Naive thymus-derived CD8-positive, alpha-beta T cell (primary cell): ENCODE data around the gene TEX54. TPM values are rescaled to one million over a fixed set of nuclear protein-coding genes. Genes with fewer than 3 reads are reported as not detected.

Source experiments
- ATAC-seq, 2 donors: fragments of 150-1000 bp; cut with Tn5 transposase in 1 of 2; sonication (Bioruptor Pico), chemical (Tn5 transposase) in 1 of 2; 1 replicate in 1 of 2; 2 replicates in 1 of 2; pipeline ENCODE4 v1.10.0; 2021; ENCODE audit warnings: mild to moderate bottlenecking in 2 of 2, moderate library complexity in 2 of 2
- POLR2A ChIA-PET: fragments of 350-600 bp; sonication (Branson Sonifier 250); formaldehyde crosslinking; loops from one replicate; lab custom pipeline; 2021; ENCODE audit warnings: antibody characterized with exemption; lab: Charles Lee
- DNase-seq, 10 donors: peaks; one replicate each; pipeline versions ENCODE4 v3.0.0 to v3.0.0-alpha.2; 2020 to 2022
- H3K27ac Mint-ChIP-seq, 10 donors: one replicate each; pipeline ENCODE4 v1.8.0; 2020 to 2022; ENCODE audit warnings: mild to moderate bottlenecking in 10 of 10, mixed read lengths in 10 of 10, moderate library complexity in 4 of 10, inconsistent platforms in 1 of 10
- H3K27me3 Mint-ChIP-seq, 5 donors: one replicate each; pipeline ENCODE4 v1.8.0; 2021 to 2022; ENCODE audit warnings: mixed read lengths in 5 of 5
- H3K36me3 Mint-ChIP-seq, 3 donors: one replicate each; pipeline ENCODE4 v1.8.0; 2020 to 2022; ENCODE audit warnings: mixed read lengths in 3 of 3, mild to moderate bottlenecking in 2 of 3, inconsistent platforms in 1 of 3
- H3K4me1 Mint-ChIP-seq, 4 donors: one replicate each; pipeline ENCODE4 v1.8.0; 2021 to 2022; ENCODE audit warnings: mixed read lengths in 4 of 4
- H3K4me3 Mint-ChIP-seq, 10 donors: one replicate each; pipeline ENCODE4 v1.8.0; 2020 to 2022; ENCODE audit warnings: mild to moderate bottlenecking in 10 of 10, mixed read lengths in 10 of 10, moderate library complexity in 6 of 10, inconsistent platforms in 1 of 10
- H3K9me3 Mint-ChIP-seq, 9 donors: one replicate each; pipeline ENCODE4 v1.8.0; 2020 to 2022; ENCODE audit warnings: mixed read lengths in 9 of 9, mild to moderate bottlenecking in 3 of 9, inconsistent platforms in 1 of 9, moderate library complexity in 1 of 9
- polyA plus RNA-seq, 3 donors: library from polyadenylated mRNA; unstranded; fragments of 300-500 nt; fragmentation: Illumina TruSeq; gene quantifications; one replicate each; pipeline ENCODE4 v1.2.3, GENCODE V29; 2021
- total RNA-seq, 8 experiments: library from RNA in 2 of 8; stranded (reverse) in 2 of 8; gene quantifications; one replicate each; pipeline ENCODE4 v1.2.3 and lab custom pipeline; 2021 to 2026

Gene TEX54
- total and polyA plus RNA-seq, 5 experiments from 2014 or later, result 0.88 to 2.2 (median 1.6) TPM

DNA sequence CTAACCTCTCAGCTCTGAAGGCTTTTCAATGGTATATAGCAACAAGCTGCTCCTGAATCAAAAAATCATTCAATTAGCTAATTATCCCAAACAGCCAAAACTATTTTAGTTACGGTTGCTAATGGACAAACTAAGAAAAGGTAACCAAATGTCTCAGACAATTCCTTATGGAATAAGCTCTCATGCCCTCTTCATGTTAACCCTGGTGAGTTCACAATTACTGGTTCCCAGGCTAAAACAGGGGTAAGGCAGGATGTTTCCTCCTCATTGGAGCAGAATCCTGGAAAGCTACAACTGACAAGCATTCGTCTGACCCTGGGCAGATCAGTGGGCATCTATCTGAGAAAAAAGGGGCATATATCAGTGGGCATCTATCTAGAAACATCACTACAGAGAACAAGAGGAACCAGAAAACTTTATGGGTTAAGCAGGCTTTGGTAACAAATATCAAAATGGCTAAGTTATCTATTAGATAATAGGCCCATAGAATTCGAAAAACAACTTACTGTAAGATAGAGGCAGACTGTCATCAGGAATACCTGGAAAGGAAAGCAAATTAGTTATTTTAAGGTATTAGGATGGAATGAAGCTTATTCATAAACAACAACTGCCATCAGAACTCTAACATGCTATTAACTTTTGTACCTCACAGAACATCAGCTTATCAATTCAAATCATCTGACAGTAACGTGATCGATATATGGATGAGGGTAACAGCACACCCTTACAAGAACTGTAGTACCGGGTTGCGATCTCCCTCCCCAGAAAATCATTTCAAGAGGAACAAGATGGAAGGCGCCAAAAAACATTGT lies 21.6 kb upstream of the TEX54 start:
- ATAC-seq (no peak), DNase-seq (no peak)
- Mint-ChIP-seq H3K27me3 (peaks cover 0 to 4% (median 0%) of the 10 kb centered on the region in 5 donors), H3K9me3 (peaks cover 0 to 3% (median 0%) of the 10 kb centered on the region in 9 donors), H3K27ac (peak overlapping the region; percentile 88 to 99 (median 98)), H3K4me3 (peak overlapping the region; percentile 95 to 99 (median 98)), H3K4me1 (peaks cover 33 to 63% (median 53%) of the 10 kb centered on the region in 4 donors), H3K36me3 (peaks cover 13 to 42% (median 22%) of the 10 kb centered on the region in 3 donors)
- POLR2A ChIA-PET, result interaction anchor here (0.5 to 10.6 kb wide), 24 partner anchors 11 to 1362 kb away, joined by 3 to 479 read pairs (median 9); partner anchors contain the start of genes BSCL2, C11orf98, CSKMT and FERMT3

DNA sequence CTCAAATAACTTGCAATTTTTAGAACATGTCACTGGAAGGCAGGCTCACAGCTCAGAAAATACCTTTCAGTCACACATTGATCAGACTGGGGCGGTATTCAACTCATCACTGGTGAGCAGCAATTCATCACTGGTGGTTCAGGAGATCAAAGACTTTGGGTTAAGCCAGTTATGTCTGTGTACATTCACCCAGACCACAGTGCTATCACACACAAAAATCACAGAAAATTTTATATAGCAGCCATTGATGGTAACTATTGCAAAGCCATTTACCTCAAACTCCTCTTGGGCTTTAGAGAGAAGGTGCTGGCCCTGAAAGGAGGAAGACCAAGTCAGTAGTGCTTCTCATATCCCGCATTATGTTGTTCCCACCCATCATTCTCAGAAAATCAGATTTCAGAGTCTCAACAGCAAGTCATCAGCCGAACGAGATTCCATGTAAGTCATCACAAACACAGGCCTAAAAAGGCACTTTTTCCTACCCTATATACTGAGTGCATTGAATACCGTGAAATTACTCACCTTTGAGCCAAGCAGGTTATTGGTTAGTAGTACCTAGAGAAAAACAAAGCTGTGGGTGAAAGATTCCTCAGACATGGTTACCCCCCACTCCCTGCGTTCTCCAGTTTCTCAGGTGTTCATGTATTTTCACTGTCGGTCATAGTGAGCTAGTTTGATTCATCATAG lies 20.8 kb upstream of the TEX54 start:
- peak in 1 of 2 donors; percentile 15 for ATAC-seq
- peaks cover 33 to 65% (median 53%) of the 10 kb centered on the region in 4 donors for H3K4me1 Mint-ChIP-seq
- peak in 2 of 10 donors; percentile 27 to 29 for DNase-seq
- peaks cover 0 to 4% (median 0%) of the 10 kb centered on the region in 5 donors for H3K27me3 Mint-ChIP-seq
- H3K9me3 Mint-ChIP-seq, result peaks cover 0 to 3% (median 0%) of the 10 kb centered on the region in 9 donors
- POLR2A ChIA-PET, result interaction anchor here (0.8 to 10.6 kb wide), 16 partner anchors 10 to 252 kb away, joined by 3 to 479 read pairs (median 26); partner anchors contain the start of genes BSCL2, GNG3, HNRNPUL2 and LBHD1
- H3K36me3 Mint-ChIP-seq, result peaks cover 13 to 42% (median 22%) of the 10 kb centered on the region in 3 donors
- peak overlapping the region; percentile 95 to 99 (median 98) for H3K4me3 Mint-ChIP-seq
- peak overlapping the region; percentile 79 to 98 (median 96) for H3K27ac Mint-ChIP-seq

DNA sequence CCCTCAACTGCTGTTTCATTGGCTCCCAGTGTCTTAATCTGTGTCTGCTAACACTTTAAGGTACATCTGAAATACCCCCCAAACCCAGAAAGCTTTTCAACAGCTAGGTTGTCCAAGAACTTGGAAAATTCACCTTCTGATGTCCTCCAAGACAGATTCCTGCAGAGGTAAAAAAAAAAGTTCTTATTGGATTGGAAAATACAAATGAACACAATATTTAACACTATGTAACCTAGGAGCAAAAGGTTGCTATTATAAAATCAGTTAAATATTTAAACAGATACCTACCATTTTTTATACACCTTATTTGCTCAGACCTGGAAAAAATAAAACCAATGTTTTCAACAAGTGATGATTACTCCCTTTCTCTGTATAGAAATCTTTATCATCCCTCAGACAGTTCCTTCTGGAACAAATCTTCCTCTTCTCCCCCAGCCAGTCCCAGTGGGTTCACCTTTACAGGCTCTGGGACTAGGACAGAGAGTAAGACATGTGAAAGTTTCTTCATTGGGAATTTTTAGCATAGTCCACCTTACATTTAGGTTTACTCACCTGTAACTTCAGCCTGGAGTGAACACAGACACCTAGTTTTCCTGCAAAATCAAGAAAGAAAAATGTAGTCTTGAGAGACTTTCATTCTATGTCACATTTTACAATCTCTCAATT lies 20.0 kb upstream of the TEX54 start:
- ATAC-seq (no peak), DNase-seq (no peak)
- Mint-ChIP-seq H3K4me3 (peak overlapping the region in 9 of 10 donors; percentile 95 to 99 (median 98)), H3K9me3 (peaks cover 0 to 3% (median 0%) of the 10 kb centered on the region in 9 donors), H3K27ac (peak overlapping the region; percentile 37 to 98 (median 86)), H3K36me3 (peaks cover 13 to 42% (median 22%) of the 10 kb centered on the region in 3 donors), H3K27me3 (peaks cover 0 to 4% (median 0%) of the 10 kb centered on the region in 5 donors), H3K4me1 (peaks cover 29 to 65% (median 53%) of the 10 kb centered on the region in 4 donors)
- POLR2A ChIA-PET, result interaction anchor here (0.5 to 10.6 kb wide), 6 partner anchors 9 to 99 kb away, joined by 3 to 479 read pairs (median 18); partner anchors contain the start of genes TEX54, TMEM179B, WDR74 and ZBTB3

DNA sequence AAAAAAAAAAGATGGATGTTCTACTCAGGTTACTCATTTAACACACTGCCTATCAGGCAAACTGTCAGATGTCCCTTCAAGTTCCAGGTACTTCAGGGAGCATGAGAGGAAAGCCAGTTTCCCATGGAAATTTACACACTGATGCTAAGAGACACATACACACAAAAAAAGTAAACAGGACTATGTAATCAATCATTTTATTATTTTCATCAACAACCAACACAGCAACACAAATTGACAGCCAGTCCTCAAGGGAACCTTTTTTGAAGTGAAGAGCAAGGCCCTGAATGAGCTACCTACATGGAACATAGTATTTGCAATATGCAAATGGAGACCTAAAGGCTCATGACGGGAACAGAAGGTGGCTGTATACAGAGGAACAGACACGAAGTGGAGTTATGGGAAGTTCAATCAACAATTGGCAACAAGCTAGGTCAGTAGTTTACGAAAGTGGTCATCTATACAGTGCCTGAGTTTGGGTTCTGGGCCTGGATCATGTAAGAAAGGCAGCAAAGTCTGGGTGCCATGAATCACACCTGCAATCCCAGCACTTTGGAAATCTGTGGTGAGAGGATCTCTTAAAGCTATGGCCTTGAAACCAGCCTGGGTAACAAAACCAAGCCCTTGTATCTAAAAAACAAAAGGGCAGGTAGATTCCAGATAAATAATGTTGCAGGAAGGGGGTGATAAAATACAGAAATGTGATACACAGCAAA lies 19.3 kb upstream of the TEX54 start:
- POLR2A ChIA-PET, result interaction anchor here (0.5 to 10.6 kb wide), 11 partner anchors 8 to 268 kb away, joined by 3 to 479 read pairs (median 4); partner anchors contain the start of genes SLC3A2, TAF6L, TMEM179B and WDR74
- H3K4me3 Mint-ChIP-seq, result peak overlapping the region in 7 of 10 donors; percentile 2 to 69 (median 29)
- H3K27me3 Mint-ChIP-seq, result peaks cover 0 to 4% (median 0%) of the 10 kb centered on the region in 5 donors
- DNase-seq (peak in 1 of 10 donors; percentile 26), ATAC-seq (no peak)
- H3K4me1 Mint-ChIP-seq, result peaks cover 30 to 62% (median 52%) of the 10 kb centered on the region in 4 donors
- H3K9me3 Mint-ChIP-seq, result peaks cover 0 to 3% (median 0%) of the 10 kb centered on the region in 9 donors
- peak overlapping the region; percentile 13 to 88 (median 81) for H3K27ac Mint-ChIP-seq
- peaks cover 13 to 42% (median 22%) of the 10 kb centered on the region in 3 donors for H3K36me3 Mint-ChIP-seq

DNA sequence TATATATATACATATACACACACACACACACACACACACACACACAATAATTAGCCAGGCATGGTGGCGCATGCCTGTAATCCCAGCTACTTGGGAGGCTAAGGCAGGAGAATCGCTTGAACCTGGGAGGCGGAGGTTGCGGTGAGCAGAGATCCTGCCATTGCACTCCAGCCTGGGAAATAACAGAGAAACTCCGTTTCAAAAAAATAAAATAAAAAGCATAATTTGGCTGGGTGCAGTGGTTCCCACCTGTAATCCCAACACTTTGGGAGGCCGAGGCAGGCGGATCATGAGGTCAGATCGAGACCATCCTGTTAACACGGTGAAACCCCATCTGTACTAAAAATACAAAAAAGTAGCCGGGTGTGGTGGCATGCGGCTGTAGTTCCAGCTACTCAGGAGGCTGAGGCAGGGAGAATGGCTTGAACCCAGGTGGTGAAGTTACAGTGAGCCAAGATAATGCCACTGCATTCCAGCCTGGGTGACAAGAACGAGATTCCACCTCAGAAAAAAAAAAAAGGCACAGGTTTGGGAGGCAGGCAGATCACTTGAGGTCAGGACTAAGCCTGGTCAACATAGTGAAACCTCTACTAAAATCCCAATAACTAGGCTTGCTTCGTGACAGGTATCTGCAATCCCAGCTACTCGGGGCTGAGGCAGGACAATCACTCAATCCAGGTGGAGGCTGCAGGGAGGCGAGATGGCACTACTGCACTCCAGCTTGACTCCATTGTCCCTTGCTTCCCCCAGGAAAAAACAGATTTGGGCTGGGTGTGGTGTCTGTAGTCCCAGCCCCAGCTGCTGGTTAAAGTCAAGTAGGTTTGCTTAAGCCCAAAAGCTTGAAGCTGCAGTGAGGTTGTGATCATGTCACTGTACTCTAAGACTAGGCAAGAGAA lies 18.5 kb upstream of the TEX54 start:
- Mint-ChIP-seq H3K9me3 (peaks cover 0 to 3% (median 0%) of the 10 kb centered on the region in 9 donors), H3K27ac (peak overlapping the region in 9 of 10 donors; percentile 13 to 88 (median 84)), H3K36me3 (peaks cover 13 to 42% (median 22%) of the 10 kb centered on the region in 3 donors), H3K27me3 (peaks cover 0 to 4% (median 0%) of the 10 kb centered on the region in 5 donors), H3K4me3 (peak overlapping the region in 6 of 10 donors; percentile 2 to 69 (median 38)), H3K4me1 (peaks cover 30 to 59% (median 48%) of the 10 kb centered on the region in 4 donors)
- DNase-seq, result no peak
- POLR2A ChIA-PET, result interaction anchor here (0.5 to 10.6 kb wide), 13 partner anchors 8 to 701 kb away, joined by 3 to 479 read pairs (median 5); partner anchors contain the start of genes C11orf98, CSKMT, HNRNPUL2 and SLC3A2
- ATAC-seq, result no peak

DNA sequence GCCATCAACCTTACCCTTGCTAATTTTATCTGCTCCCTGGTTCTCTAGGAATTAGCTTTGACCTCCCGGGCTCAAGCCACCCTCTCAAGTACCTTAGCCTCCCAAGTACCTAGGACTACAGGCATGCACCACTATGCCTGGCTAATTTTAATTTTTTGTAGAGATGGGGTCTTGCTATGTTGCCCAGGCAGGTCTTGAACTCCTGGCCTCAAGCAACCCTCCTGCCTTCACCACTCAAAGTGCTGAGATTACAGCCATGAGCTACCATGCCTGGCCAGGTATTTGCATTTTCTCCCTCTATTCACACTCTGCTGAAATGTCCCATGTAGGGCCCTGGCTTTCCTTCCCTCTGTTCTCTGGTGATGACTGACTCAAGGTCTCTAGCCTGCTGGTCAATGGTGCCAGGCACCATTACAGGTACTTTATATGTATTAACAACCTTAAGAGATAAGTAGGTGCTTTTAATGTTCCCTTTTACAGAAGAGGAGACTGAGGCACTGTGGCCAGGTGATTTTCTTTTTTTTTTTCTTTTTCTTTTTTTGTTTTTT lies 15.2 kb upstream of the TEX54 start:
- Mint-ChIP-seq H3K27ac (peak overlapping the region in 9 of 10 donors; percentile 44 to 77 (median 63)), H3K27me3 (no peaks in the 10 kb centered on the region), H3K4me3 (no peak overlapping the region), H3K9me3 (no peaks in the 10 kb centered on the region), H3K36me3 (peaks cover 0 to 15% (median 2%) of the 10 kb centered on the region in 3 donors), H3K4me1 (peaks cover 9 to 34% (median 21%) of the 10 kb centered on the region in 4 donors)
- DNase-seq (no peak), ATAC-seq (no peak)
- POLR2A ChIA-PET, result interaction anchor here (1.0 to 10.6 kb wide), 5 partner anchors 4 to 256 kb away, joined by 3 to 479 read pairs (median 4); partner anchors contain the start of genes HNRNPUL2, SLC3A2, TUT1 and WDR74

DNA sequence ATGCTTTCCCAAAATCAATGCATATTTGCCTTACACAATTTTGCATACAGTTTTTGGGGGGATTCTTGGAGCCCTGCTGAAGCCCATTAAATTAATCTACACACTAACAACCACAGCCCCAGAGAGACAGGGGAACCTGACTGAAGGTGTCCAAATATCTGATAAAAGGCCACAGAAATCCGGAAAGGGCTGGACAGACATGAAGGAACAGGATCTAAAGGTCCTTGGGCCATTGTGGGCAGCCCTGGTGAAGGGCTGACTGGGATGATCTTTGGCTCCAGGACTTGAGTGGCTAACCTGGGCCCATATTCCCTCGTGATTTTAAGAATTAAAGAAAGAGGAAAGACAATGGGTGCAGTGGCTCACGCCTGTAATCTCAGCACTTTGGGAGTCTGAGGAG lies 13.5 kb upstream of the TEX54 start:
- no peaks in the 10 kb centered on the region for H3K27me3 Mint-ChIP-seq
- peaks cover 1 to 20% (median 7%) of the 10 kb centered on the region in 4 donors for H3K4me1 Mint-ChIP-seq
- peak overlapping the region in 4 of 10 donors; percentile 48 to 71 (median 59) for H3K27ac Mint-ChIP-seq
- DNase-seq, result no peak
- H3K36me3 Mint-ChIP-seq, result no peaks in the 10 kb centered on the region
- POLR2A ChIA-PET, result interaction anchor here (1.9 to 10.0 kb wide), 2 partner anchors 7 to 35 kb away, joined by 7 to 479 read pairs; partner anchors contain the start of gene SLC3A2
- H3K9me3 Mint-ChIP-seq, result no peaks in the 10 kb centered on the region
- no peak for ATAC-seq
- no peak overlapping the region for H3K4me3 Mint-ChIP-seq

DNA sequence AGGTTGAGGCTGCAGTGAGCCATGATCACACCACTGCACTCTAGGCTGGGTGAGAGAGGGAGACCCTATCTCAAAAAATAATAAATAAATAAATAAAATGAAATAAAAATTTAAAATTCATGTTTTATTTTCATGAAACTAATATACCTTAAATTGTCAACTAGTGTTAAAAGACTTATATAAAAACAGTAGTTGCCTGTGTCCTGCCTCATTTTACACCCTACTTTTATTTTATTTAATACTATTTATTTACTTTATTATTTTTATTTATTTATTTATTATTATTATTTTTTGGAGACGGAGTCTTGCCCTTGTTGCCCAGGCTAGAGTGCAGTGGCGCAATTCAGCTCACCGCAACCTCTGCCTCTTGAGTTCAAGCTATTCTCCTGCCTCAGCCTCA lies 11.5 kb upstream of the TEX54 start:
- POLR2A ChIA-PET, result interaction anchor here (0.9 to 10.0 kb wide), 6 partner anchors 9 to 293 kb away, joined by 4 to 479 read pairs (median 9); partner anchors contain the start of genes C11orf98, CSKMT, HNRNPUL2 and SLC3A2
- DNase-seq (no peak), ATAC-seq (no peak)
- H3K4me1 Mint-ChIP-seq, result peaks cover 8 to 18% (median 15%) of the 10 kb centered on the region in 4 donors
- peak overlapping the region in 1 of 10 donors; percentile 54 for H3K4me3 Mint-ChIP-seq
- H3K9me3 Mint-ChIP-seq, result no peaks in the 10 kb centered on the region
- H3K36me3 Mint-ChIP-seq, result peaks cover 0 to 3% (median 3%) of the 10 kb centered on the region in 3 donors
- no peaks in the 10 kb centered on the region for H3K27me3 Mint-ChIP-seq
- peak overlapping the region in 3 of 10 donors; percentile 34 to 56 (median 44) for H3K27ac Mint-ChIP-seq

DNA sequence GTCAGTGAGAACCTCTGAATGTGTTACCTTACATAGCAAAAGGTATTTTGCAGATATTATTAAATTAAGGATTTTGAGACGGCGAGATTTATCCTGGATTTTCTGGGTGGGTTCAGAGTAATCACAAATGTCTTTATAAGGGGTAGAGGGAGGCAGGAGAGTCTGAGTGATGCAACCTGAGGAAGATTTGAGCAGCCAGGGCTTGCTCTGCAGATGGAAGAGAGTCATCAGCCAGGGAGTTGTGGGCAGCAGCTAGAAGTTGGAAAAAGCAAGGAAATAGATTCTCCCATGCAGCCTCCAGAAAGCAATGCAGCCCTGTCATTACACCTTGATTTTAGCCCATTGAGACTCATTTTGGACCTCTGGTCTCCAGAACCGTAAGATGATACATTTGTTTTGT lies 10.8 kb upstream of the TEX54 start:
- POLR2A ChIA-PET, result interaction anchor here (0.8 to 10.0 kb wide), 9 partner anchors 10 to 292 kb away, joined by 4 to 479 read pairs (median 13); partner anchors contain the start of genes C11orf98, CSKMT, HNRNPUL2 and SLC3A2
- Mint-ChIP-seq H3K4me3 (peak overlapping the region in 3 of 10 donors; percentile 30 to 45 (median 36)), H3K27ac (peak overlapping the region in 6 of 10 donors; percentile 34 to 82 (median 66)), H3K36me3 (peaks cover 0 to 3% (median 3%) of the 10 kb centered on the region in 3 donors), H3K4me1 (peaks cover 9 to 22% (median 20%) of the 10 kb centered on the region in 4 donors), H3K27me3 (no peaks in the 10 kb centered on the region), H3K9me3 (no peaks in the 10 kb centered on the region)
- ATAC-seq, result no peak
- no peak for DNase-seq
